ENCODE results near the gene CPVL.

Gene CPVL

DNA sequence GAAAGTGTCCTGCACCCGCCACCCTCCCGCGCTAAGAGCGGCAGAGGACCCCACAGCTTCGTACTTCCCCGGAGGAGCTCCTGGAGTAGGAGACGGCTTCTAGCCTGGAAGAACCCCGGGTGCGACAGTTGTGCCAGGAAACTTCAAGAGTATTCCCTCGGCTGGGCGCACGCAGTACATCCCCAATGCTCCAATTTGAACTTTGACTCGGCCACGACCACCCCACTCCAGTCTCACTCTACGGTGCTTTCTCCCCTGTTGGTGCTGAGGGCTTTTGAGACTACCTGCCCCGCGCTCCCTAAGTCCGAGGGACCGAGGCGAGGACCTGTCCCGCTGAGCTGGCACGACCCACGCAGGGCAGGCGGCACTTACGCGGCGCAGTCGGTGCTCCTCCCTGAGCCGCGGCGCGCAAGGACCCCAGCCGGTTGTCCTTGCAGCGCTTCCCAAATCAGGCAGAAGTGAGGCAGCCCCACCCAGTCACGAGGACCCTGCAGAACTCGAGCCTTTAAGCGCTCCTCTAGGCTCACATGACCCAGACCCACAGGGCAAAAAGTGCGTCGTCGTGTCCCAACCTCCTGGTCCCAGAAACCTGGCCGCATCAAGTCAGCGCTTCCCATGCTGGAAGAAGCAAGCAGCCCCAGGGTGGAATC, at the start of gene CPVL (continued):
- no peak for TF ChIP-seq ZNF184 (tag by site-specific recombination; IDR thresholded peaks at IDR 0.05)
- TF ChIP-seq ZBTB20 (tag by site-specific recombination; IDR thresholded peaks at IDR 0.05) = peak; percentile 25; the same call in 1 of the 2 replicates
- peak; percentile 62; the same call in 1 of the 2 replicates for TF ChIP-seq ZNF660 (tag by site-specific recombination; IDR thresholded peaks at IDR 0.05)
- peak; percentile 57 for TF ChIP-seq GLIS1 (tag by site-specific recombination; IDR thresholded peaks at IDR 0.05)
- 0 out of 2 replicates have a peak, but pooled peaks have one; percentile 23 for TF ChIP-seq ZXDB (tag by site-specific recombination; IDR thresholded peaks at IDR 0.05)
- no peak for TF ChIP-seq ZNF302 (tag by site-specific recombination; IDR thresholded peaks at IDR 0.05; ENCODE audit: low read depth)
- peak; percentile 17; the same call in 1 of the 2 replicates for TF ChIP-seq MYNN (tag by site-specific recombination; IDR thresholded peaks at IDR 0.05; ENCODE audit: borderline replicate concordance)
- TF ChIP-seq, protein P1, sequence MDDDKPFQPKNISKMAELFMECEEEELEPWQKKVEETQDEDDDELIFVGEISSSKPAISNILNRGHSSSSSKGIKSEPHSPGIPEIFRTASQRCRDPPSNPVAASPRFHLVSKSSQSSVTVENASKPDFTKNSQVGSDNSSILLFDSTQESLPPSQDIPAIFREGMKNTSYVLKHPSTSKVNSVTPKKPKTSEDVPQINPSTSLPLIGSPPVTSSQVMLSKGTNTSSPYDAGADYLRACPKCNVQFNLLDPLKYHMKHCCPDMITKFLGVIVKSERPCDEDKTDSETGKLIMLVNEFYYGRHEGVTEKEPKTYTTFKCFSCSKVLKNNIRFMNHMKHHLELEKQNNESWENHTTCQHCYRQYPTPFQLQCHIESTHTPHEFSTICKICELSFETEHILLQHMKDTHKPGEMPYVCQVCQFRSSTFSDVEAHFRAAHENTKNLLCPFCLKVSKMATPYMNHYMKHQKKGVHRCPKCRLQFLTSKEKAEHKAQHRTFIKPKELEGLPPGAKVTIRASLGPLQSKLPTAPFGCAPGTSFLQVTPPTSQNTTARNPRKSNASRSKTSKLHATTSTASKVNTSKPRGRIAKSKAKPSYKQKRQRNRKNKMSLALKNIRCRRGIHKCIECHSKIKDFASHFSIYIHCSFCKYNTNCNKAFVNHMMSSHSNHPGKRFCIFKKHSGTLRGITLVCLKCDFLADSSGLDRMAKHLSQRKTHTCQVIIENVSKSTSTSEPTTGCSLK (tag by site-specific recombination; IDR thresholded peaks at IDR 0.05) = no peak

DNA sequence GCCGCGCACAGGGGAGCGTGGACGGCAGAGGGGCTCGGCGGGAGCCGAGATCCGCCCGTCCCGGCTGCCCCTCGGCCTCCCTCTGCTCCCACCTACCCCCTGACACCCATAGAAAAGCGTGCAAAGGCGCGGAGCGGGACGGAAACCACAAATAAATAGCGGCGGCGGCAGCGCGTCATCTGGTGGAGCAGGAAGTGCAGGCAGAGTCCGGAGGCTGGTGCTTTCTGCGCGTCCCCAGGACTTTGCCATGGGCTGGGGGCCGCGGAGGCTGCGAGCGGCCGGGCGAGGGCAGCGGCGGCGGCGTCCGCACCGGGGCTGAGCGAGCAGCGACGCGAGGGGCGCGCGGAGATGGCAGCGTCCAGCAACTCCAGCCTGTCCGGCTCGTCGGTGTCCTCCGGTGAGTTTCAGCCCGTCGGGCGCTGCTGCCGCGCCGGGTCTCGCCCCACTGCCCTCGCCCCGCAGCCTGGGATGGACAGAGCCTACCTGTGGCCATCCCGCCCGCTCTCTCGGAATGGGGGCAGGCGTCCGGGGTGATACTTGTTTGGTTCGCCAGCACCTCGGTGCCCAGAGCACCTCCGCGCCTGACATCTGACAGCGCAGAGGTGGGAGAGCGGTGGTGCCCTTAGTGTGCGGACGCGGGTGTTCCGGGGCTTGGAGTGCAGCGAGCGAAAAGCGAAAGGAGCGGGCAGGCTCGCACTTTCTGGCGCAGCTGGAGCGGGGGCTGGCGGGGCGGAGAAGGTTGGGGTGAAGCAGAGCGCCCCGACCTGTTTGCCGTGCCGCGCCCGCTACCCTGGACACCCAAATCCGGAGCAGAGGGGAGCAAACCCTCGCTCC, 48.5 kb upstream of the CPVL start, which contains the start of gene CHN2:
CHN2 (plus strand) TSS at position 182 of the 834 bp plus-strand sequence.
- H3K4me3 ChIP-seq (ENCODE audit: low read depth, low read length) = peak within 1 kb of the TSS; percentile 83
- H3K27ac ChIP-seq (ENCODE audit: extremely low read depth, low read depth, low read length) = peak within 1 kb of the TSS; percentile 76; the same call in 1 of the 2 replicates
- no peaks in the 10 kb centered on the region for H3K36me3 ChIP-seq (ENCODE audit: control insufficient read depth in 2 of 2, insufficient read depth in 1 of 2, low read length in 2 of 2)
- CTCF ChIA-PET = interaction anchor here (0.5 to 1.4 kb wide), 4 partner anchors 81 to 1070 kb away, joined by 3 to 10 read pairs (median 4); no protein-coding TSS in a partner anchor
- POLR2A ChIA-PET = no interaction called here
- no peaks in the 10 kb centered on the region for H3K9me3 ChIP-seq (ENCODE audit: control insufficient read depth, insufficient read depth, low read depth, low read length)
- peaks cover 14% of the 10 kb centered on the region for H3K4me1 ChIP-seq (ENCODE audit: control insufficient read depth, insufficient read depth, low read length)
- peak; percentile 54; the same call in 1 of the 2 replicates for TF ChIP-seq ZNF335 (tag by site-specific recombination; conservative IDR thresholded peaks at IDR 0.05)
- TF ChIP-seq, protein P2, sequence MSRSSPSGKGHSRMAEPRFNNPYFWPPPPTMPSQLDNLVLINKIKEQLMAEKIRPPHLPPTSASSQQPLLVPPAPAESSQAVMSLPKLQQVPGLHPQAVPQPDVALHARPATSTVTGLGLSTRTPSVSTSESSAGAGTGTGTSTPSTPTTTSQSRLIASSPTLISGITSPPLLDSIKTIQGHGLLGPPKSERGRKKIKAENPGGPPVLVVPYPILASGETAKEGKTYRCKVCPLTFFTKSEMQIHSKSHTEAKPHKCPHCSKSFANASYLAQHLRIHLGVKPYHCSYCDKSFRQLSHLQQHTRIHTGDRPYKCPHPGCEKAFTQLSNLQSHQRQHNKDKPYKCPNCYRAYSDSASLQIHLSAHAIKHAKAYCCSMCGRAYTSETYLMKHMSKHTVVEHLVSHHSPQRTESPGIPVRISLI (tag by site-specific recombination; IDR thresholded peaks at IDR 0.05) = no peak
- TF ChIP-seq, protein P3, sequence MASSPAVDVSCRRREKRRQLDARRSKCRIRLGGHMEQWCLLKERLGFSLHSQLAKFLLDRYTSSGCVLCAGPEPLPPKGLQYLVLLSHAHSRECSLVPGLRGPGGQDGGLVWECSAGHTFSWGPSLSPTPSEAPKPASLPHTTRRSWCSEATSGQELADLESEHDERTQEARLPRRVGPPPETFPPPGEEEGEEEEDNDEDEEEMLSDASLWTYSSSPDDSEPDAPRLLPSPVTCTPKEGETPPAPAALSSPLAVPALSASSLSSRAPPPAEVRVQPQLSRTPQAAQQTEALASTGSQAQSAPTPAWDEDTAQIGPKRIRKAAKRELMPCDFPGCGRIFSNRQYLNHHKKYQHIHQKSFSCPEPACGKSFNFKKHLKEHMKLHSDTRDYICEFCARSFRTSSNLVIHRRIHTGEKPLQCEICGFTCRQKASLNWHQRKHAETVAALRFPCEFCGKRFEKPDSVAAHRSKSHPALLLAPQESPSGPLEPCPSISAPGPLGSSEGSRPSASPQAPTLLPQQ (tag by site-specific recombination; IDR thresholded peaks at IDR 0.05) = no peak
- TF ChIP-seq, protein P4, sequence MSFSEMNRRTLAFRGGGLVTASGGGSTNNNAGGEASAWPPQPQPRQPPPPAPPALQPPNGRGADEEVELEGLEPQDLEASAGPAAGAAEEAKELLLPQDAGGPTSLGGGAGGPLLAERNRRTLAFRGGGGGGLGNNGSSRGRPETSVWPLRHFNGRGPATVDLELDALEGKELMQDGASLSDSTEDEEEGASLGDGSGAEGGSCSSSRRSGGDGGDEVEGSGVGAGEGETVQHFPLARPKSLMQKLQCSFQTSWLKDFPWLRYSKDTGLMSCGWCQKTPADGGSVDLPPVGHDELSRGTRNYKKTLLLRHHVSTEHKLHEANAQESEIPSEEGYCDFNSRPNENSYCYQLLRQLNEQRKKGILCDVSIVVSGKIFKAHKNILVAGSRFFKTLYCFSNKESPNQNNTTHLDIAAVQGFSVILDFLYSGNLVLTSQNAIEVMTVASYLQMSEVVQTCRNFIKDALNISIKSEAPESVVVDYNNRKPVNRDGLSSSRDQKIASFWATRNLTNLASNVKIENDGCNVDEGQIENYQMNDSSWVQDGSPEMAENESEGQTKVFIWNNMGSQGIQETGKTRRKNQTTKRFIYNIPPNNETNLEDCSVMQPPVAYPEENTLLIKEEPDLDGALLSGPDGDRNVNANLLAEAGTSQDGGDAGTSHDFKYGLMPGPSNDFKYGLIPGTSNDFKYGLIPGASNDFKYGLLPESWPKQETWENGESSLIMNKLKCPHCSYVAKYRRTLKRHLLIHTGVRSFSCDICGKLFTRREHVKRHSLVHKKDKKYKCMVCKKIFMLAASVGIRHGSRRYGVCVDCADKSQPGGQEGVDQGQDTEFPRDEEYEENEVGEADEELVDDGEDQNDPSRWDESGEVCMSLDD (tag by site-specific recombination; IDR thresholded peaks at IDR 0.05) = peak; percentile 32; the same call in 1 of the 2 replicates
- TF ChIP-seq ZNF623 (tag by site-specific recombination; IDR thresholded peaks at IDR 0.05) = no peak
- TF ChIP-seq ZNF777 (tag by site-specific recombination; IDR thresholded peaks at IDR 0.05; ENCODE audit: borderline replicate concordance) = peak; percentile 82
- no peak for TF ChIP-seq ZNF610 (tag by site-specific recombination; IDR thresholded peaks at IDR 0.05; ENCODE audit: borderline replicate concordance)
- 0 out of 2 replicates have a peak, but pooled peaks have one; percentile 3 for TF ChIP-seq GLIS2 (tag by site-specific recombination; IDR thresholded peaks at IDR 0.05)
- TF ChIP-seq ZBTB20 (tag by site-specific recombination; IDR thresholded peaks at IDR 0.05) = peak; percentile 71; the same call in 1 of the 2 replicates
- TF ChIP-seq ZNF660 (tag by site-specific recombination; IDR thresholded peaks at IDR 0.05) = 0 out of 2 replicates have a peak, but pooled peaks have one; percentile 34
- TF ChIP-seq ZNF76 (tag by site-specific recombination; IDR thresholded peaks at IDR 0.05; ENCODE audit: borderline replicate concordance, low read depth) = peak; percentile 75
- TF ChIP-seq, protein P5, sequence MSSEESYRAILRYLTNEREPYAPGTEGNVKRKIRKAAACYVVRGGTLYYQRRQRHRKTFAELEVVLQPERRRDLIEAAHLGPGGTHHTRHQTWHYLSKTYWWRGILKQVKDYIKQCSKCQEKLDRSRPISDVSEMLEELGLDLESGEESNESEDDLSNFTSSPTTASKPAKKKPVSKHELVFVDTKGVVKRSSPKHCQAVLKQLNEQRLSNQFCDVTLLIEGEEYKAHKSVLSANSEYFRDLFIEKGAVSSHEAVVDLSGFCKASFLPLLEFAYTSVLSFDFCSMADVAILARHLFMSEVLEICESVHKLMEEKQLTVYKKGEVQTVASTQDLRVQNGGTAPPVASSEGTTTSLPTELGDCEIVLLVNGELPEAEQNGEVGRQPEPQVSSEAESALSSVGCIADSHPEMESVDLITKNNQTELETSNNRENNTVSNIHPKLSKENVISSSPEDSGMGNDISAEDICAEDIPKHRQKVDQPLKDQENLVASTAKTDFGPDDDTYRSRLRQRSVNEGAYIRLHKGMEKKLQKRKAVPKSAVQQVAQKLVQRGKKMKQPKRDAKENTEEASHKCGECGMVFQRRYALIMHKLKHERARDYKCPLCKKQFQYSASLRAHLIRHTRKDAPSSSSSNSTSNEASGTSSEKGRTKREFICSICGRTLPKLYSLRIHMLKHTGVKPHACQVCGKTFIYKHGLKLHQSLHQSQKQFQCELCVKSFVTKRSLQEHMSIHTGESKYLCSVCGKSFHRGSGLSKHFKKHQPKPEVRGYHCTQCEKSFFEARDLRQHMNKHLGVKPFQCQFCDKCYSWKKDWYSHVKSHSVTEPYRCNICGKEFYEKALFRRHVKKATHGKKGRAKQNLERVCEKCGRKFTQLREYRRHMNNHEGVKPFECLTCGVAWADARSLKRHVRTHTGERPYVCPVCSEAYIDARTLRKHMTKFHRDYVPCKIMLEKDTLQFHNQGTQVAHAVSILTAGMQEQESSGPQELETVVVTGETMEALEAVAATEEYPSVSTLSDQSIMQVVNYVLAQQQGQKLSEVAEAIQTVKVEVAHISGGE (tag by site-specific recombination; conservative IDR thresholded peaks at IDR 0.05; ENCODE audit: low read depth) = peak; percentile 8; the same call in 1 of the 2 replicates
- TF ChIP-seq SCRT2 (tag by site-specific recombination; IDR thresholded peaks at IDR 0.05) = peak; percentile 79
- TF ChIP-seq ZNF211 (tag by site-specific recombination; IDR thresholded peaks at IDR 0.05; ENCODE audit: low read depth) = no peak
- peak; percentile 32; the same call in 1 of the 2 replicates for TF ChIP-seq ZFHX2 (tag by site-specific recombination; conservative IDR thresholded peaks at IDR 0.05)

Data from HEK293 (cell line).